Small intestine (tissue), 7 donors: ENCODE data around the gene AGAP4. TPM values are rescaled to one million over a fixed set of nuclear protein-coding genes. Genes with fewer than 3 reads are reported as not detected.
"Not testable (repeated sequence)": the region's sequence is repeated elsewhere in the genome, so short reads cannot be mapped to it uniquely, and the experiment has no call there.

ENCODE experiments used
- DNase-seq, 2 donors: peaks; one replicate each; pipeline versions ENCODE4 v3.0.0 to v3.0.0-alpha.2; 2013
- FAIRE-seq: peaks from 2 replicates; lab custom pipeline; 2012; peaks lifted over from hg19 to GRCh38; lab: Jason Lieb, UNC
- H3K27ac ChIP-seq, 3 donors: one replicate each; pipeline ENCODE4 v1.5.1; 2013; ENCODE audit warnings: low read length in 2 of 3, mild to moderate bottlenecking in 2 of 3, control low read depth in 1 of 3, inconsistent platforms in 1 of 3, low read depth in 1 of 3, moderate library complexity in 1 of 3
- H3K27me3 ChIP-seq, 3 donors: one replicate each; pipeline ENCODE4 v1.6.1; 2013; ENCODE audit warnings: low read length in 3 of 3, inconsistent platforms in 1 of 3; ENCODE audit not compliant: control insufficient read depth in 3 of 3, insufficient read depth in 3 of 3
- H3K36me3 ChIP-seq, 3 donors: one replicate each; pipeline ENCODE4 v1.6.1; 2013; ENCODE audit warnings: low read length in 3 of 3, inconsistent platforms in 1 of 3, low read depth in 1 of 3, mild to moderate bottlenecking in 1 of 3, moderate library complexity in 1 of 3; ENCODE audit not compliant: control insufficient read depth in 3 of 3, insufficient read depth in 2 of 3
- H3K4me1 ChIP-seq, 3 donors: one replicate each; pipeline ENCODE4 v1.6.1; 2013; ENCODE audit warnings: low read length in 2 of 3, inconsistent platforms in 1 of 3, low read depth in 1 of 3, mild to moderate bottlenecking in 1 of 3, moderate library complexity in 1 of 3; ENCODE audit not compliant: control insufficient read depth in 3 of 3, insufficient read depth in 2 of 3
- H3K4me3 ChIP-seq, 3 donors: one replicate each; pipeline ENCODE4 v1.5.1; 2013; ENCODE audit warnings: low read length in 3 of 3, control low read depth in 1 of 3, inconsistent platforms in 1 of 3, low read depth in 1 of 3, mild to moderate bottlenecking in 1 of 3, moderate library complexity in 1 of 3
- H3K9me3 ChIP-seq, 2 donors: one replicate each; pipeline ENCODE4 v1.6.1; 2013; ENCODE audit warnings: low read depth in 1 of 2, low read length in 1 of 2; ENCODE audit not compliant: control insufficient read depth in 2 of 2, insufficient read depth in 1 of 2
- WGBS, 3 donors: extraction: QIAGEN DNeasy Blood & Tissue Kit; methylation state at CpG; one replicate each; pipeline ENCODE4 v1.1.7; 2013; 5-methylcytosine and 5-hydroxymethylcytosine counted together
- polyA plus RNA-seq, 4 donors: library from polyadenylated mRNA; stranded (reverse) in 3 of 4; unstranded in 1 of 4; fragments of 200-250 nt in 3 of 4; fragments of 120-200 nt in 1 of 4; gene quantifications; one replicate each; pipeline versions ENCODE4 v1.2.1 to v1.2.3, GENCODE V29; 2013
- donor health status: healthy with polysubstance abuse.
- donor health status: control.
- donor health status: control.
- donor health status: Bipolar disorder and iron deficiency.
- donor health status: healthy.

Gene AGAP4
- polyA plus RNA-seq, 4 donors: 10.9 to 56.1 (median 24.3) TPM

DNA sequence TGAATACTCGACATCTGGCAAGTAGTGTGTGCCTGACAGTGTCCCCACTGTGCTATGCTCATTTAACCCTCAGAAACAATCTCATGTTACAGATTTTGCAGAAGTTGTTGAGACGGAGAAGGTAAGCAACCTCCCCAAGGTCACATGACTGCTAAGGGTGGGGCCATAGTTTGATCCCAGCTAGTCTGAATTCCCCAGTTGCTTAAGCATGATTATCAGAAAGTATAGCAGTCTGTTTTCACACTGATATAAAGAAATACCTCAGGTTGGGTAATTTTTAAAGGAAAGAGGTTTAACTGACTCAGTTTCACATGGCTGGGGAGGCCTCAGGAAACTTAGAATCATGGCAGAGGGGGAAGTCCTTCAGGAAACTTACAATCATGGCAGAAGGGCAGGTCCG, 1.2 kb upstream of the AGAP4 start:
- FAIRE-seq, H3K27me3 ChIP-seq, H3K4me3 ChIP-seq, H3K9me3 ChIP-seq, H3K36me3 ChIP-seq, H3K4me1 ChIP-seq, DNase-seq, H3K27ac ChIP-seq: not testable (repeated sequence)
- WGBS, 3 donors: 76 to 92% (median 87%) methylated on average over 2 of the region's 3 CpGs

DNA sequence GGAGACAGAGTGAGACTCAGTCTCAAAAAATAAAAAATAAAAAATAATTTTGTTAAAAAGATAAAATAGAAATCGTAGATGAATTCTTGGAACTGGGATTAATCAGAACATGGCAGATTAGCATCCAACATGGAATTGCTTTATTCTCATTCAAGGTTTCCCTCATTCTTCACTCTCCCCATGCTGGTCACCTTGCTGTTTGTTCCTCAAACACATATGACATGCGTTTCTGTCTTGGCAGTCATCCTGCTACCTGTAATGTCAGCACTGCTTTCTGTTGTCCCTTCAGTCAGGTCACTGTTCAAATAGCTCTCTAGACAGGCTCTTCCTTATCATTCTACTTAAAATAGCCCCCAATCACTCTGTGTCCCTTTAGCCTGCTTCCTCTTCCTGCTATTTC, 24.4 kb downstream of the AGAP4 start:
- WGBS, 3 donors: 55 to 78% (median 71%) methylated on average over 1 to 2 of the region's 2 CpGs
- FAIRE-seq, H3K4me1 ChIP-seq, H3K27me3 ChIP-seq, H3K9me3 ChIP-seq, H3K4me3 ChIP-seq, H3K36me3 ChIP-seq, DNase-seq, H3K27ac ChIP-seq: not testable (repeated sequence)

DNA sequence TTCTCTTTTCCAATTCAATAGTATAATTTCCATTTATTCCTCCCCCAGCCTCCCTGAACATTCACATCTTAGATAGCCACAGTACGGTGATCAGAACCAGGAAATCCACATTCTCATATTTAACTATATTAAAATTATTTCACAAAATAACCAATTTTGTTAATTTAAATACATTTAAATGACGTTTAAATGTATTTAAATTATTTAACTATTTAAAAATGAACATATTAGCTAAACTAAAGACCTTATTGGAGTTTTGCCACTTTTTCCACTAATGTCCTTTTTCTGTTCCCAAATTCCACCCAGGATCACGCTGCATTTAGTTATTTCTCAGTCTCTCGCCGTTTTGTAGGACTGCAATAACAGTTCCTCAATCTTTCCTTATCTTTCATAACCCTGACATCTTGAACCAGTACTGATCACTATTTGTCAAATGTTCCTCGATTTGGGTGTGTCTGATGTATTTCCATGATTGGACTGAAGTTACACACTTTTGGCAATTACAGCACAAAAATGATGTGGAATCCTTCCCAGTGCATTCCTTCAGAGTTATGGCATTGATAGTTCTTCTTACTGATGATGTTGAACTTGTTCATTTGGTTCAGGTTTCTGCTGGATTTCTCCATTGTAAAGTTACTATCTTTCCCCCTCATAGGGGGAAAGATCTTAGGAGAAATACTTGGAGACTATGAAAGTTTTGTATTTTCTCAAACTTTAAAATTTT, 27.0 kb downstream of the AGAP4 start:
- not testable (repeated sequence) for H3K27me3 ChIP-seq, H3K4me3 ChIP-seq, DNase-seq, H3K4me1 ChIP-seq, FAIRE-seq, H3K27ac ChIP-seq, H3K36me3 ChIP-seq
- 68 to 77% (median 76%) methylated on average over 6 of the region's 6 CpGs for WGBS, 3 donors
- peaks cover 0 to 11% of the 10 kb centered on the region in 2 donors for H3K9me3 ChIP-seq

DNA sequence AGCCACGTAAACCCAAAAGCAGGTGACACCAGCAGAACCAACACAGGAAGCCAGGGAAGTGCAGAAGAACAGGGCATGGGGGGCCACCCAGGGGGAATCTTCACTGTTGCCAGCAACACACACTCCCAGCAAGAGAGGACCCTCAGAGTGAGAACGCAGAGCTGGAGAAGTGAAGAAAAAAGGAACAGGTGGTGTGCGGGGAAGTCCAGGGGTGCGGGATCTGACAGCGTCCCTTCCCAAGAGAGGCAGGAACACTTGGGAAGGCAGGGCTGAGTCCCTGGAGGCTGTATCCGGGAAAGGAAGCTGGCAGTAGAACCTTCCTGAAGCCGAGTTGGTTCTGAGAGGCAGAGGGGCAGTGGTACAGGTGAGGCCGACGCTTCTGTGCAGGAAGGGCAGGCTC, 27.7 kb downstream of the AGAP4 start:
- no peaks in the 10 kb centered on the region for H3K27me3 ChIP-seq
- no peaks in the 10 kb centered on the region for H3K4me1 ChIP-seq
- no peaks in the 10 kb centered on the region for H3K36me3 ChIP-seq
- WGBS, 3 donors: 70 to 80% (median 74%) methylated on average over 9 of the region's 9 CpGs
- FAIRE-seq (no peak), DNase-seq (no peak)
- peaks cover 0 to 11% of the 10 kb centered on the region in 2 donors for H3K9me3 ChIP-seq
- no peak overlapping the region for H3K27ac ChIP-seq
- no peak overlapping the region for H3K4me3 ChIP-seq

DNA sequence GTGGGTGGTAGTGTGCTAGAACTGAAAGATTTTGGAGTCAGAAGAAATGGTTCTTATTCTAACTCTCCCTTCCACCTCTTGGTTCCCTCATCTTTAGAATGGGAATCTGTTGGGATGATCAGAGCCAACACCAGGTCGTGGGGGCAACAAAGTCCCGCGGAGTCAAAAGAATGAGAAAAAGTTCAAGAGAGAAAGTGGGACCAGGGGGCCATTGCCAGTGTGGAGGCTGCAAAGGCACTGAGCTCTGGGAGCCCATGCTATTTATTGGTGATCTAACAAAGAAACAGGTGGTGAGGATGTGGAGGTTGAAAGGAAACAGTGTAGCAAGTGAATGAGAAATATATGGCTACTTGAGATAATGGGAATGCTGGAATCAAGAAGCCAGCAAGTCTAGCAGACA, 29.4 kb downstream of the AGAP4 start:
- H3K27ac ChIP-seq: no peak overlapping the region
- DNase-seq: no peak
- H3K27me3 ChIP-seq: no peaks in the 10 kb centered on the region
- WGBS, 3 donors: 88 to 89% (median 89%) methylated on average over 3 of the region's 3 CpGs
- no peaks in the 10 kb centered on the region for H3K36me3 ChIP-seq
- FAIRE-seq: no peak
- no peaks in the 10 kb centered on the region for H3K4me1 ChIP-seq
- H3K9me3 ChIP-seq: peaks cover 0 to 11% of the 10 kb centered on the region in 2 donors
- no peak overlapping the region for H3K4me3 ChIP-seq

DNA sequence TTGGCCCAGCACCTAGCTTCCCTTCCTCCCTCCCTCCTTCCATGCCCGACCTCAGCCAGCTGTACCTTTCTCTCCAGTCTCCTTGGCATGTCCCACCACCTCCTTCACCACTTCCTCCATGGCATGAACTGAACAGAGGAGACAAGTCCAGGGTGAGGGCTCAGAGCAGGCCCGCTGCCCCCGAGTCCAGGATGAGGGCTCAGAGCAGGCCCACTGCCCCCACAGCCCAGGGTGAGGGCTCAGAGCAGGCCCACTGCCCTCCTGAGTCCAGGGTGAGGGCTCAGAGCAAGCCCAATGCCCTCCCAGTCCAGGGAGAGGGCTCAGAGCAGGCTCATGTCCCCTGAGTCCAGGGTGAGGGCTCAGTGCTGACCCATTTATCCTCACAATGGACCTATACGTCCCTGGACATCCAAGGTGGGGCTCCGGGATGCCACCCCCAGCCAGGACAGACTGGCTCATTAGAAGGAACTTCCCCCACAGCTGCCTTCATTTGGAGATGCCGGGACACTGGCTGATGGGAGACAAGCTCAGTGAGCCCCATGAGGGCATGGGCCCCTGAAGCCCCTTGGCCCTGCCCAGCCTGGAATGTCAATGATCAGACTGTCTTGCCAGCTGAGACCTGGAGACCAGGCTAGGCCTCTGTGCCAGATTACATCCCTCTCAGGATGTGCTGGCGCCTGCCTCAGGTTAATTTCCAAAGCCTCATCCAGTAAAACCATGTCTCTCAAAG, 30.0 kb downstream of the AGAP4 start:
- Histone ChIP-seq H3K4me3 (no peak overlapping the region), H3K4me1 (no peaks in the 10 kb centered on the region), H3K27ac (no peak overlapping the region), H3K27me3 (no peaks in the 10 kb centered on the region), H3K9me3 (peaks cover 0 to 11% of the 10 kb centered on the region in 2 donors), H3K36me3 (no peaks in the 10 kb centered on the region)
- 89 to 92% (median 92%) methylated on average over 7 of the region's 7 CpGs for WGBS, 3 donors
- no peak for DNase-seq
- FAIRE-seq: no peak

DNA sequence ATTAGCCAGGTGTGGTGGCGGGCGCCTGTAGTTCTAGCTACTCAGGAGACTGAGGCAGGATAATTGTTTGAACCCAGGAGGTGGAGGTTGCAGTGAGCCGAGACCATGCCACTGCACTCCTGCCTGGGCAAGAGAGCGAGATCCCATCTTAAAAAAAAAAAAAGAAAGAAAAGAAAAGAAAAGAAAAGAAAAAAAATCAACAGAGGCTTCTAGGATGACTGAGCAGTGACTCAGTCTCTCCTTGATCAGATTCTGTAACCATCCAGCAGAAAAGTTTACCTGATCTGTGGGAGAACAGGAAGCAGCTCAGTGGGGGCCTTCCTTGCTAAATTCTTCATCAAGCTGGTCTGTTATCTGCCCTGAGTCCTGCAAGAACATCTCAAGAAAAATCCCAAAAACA, 33.2 kb downstream of the AGAP4 start:
- not testable (repeated sequence) for H3K27ac ChIP-seq, H3K4me1 ChIP-seq, FAIRE-seq, DNase-seq, H3K36me3 ChIP-seq, H3K4me3 ChIP-seq, H3K27me3 ChIP-seq
- peaks cover 0 to 11% of the 10 kb centered on the region in 2 donors for H3K9me3 ChIP-seq
- 92 to 94% (median 93%) methylated on average over 4 of the region's 4 CpGs for WGBS, 3 donors

DNA sequence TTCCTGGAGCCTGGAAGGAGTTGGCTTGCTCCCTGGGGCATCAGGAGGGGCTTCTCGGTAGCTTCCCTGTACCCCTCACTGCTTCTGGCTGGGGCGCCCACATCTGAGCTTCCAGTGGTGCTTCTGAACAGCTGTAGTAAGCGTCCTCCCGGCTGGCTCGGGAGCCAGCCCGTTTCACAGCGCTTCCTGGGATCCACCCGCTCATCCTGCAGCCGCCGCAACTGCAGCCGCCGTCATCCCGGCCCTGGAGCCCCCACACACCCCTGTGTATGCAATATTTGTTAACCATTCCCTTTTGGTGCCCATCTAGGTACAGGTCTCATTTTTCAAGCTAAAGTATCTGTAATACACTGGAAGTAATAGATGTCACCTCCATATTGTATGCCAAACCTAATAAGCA, 34.3 kb downstream of the AGAP4 start:
- DNase-seq, H3K27ac ChIP-seq, H3K4me3 ChIP-seq, H3K9me3 ChIP-seq, H3K27me3 ChIP-seq, FAIRE-seq, H3K36me3 ChIP-seq, H3K4me1 ChIP-seq: not testable (repeated sequence)
- WGBS, 3 donors: 79 to 85% (median 81%) methylated on average over 13 of the region's 13 CpGs
